GM18498 (cell line): ENCODE results near the gene FAM174C.

Experiments
- ATAC-seq: cut with Tn5 transposase; IDR thresholded peaks from one replicate; pipeline ENCODE4 v1.9.1; 2021; ENCODE audit warnings: mild to moderate bottlenecking, moderate library complexity; ENCODE audit not compliant: unreplicated experiment

FAM174C gene

DNA sequence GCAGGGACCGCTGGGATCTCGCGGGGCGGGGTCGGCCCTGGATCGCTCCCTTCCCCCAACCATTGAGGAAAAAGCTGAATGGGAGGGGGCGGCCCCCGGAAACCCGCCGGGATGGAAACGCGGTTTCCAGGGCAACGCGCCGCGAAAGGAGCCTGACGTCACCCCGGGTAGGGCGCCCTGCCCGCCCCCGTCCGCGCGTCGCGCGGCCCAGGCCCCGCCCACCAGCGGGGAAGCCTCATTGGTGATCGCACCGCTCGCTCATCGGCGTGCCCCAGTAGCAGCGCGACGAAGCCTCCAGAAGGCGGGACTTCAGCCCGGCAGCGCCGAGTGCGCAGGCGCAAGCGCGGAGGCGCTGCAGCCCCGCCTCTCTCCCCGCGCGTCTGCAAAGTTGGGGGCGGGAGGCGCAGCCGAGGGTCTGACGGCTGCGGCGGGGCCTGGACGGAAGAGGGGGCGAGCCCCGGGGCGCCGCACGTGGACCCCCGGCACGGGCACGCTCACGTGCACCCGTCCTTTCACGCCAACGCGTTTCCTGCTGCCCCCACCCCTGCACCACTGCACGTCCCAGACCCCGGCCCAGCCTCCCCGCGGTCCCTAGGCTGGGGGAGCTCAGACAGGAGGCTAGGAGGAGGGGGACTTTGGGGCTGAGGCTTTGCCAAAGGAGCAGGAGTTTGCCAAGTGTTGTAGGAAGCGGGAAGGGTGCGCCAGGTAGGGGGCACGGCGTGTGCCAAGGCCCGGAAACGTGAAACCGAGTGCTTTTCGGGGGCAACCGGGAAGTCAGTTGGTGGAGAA, 14.4 kb upstream of the FAM174C start:
- ATAC-seq: peak; percentile 72

DNA sequence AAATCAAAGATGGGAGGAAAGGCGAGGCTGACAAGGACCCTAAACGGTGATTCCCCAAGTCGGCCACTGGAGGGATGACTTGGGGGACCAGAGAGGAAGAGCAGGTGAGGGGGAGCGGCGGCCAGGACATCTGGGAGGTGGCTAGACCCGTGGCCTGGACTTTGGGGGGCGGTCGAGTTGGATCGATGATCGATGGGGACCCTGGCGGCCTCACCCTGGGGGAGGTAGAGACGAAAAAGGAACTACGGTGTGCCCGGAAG, 13.9 kb upstream of the FAM174C start:
- ATAC-seq: no peak

DNA sequence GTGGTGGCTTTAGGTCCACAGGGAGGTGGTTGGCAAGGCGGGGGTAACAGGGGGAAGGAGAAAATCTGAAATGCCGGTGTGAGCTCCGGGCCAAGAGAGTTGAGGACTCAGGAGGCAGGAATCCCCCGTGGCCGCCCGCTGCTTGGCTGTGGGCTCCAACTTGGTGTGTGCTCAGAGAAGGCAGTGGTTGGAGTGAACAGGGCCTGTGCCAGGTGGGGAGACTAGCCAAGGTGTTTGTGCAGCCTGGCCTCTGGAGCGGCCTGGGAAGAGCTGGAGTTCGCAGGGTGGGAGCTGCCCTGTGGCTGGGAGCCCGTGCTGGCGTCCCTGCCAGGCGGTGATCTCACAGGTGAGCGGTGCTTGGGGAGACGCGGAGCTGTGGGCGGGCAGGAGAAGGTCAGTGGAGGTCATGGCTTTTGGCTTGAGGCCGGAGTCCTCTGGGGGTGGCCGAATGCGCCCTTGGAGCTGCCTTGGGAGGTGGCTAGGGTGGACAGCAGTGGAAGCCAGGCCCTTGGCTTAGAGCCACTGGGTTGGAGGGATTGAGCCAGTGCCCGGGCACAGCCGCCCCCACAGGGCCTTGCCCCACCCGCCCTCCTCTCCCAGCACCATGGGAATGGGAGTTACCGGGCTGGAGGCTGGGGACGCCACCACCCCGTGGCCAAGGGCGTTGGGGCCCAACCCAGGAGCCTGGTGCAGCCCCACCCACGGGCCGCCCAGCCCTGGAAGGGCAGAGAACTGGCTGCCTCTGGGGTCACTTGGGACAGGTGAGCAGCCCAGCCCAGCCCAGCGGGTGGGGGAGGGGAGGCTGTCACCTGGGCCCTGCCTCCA, 13.3 kb upstream of the FAM174C start:
- no peak for ATAC-seq

DNA sequence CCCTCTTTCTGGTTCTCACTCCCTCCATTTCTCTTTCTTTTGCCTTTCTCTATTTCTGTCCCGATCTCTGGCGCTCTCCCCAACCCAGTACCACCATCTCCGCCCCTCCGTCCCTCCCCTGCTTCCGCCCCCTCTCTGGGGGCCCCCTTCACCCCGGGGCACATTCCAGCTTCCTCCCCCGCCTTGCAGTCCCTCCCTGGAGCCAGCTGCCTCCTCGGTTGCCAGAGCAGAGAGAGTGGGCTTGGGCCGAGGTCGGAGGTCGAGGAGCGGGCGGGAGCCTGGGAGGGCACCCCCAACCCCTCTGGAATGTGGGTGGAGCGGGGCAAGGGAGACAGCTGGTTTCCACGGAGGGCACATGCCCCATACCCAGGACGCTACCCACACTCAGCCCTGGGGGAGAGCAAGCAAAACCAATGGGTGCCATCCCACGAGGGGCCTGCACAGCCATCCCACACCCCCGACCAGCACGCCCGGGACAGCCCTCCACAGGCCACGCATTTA, 12.7 kb upstream of the FAM174C start:
- no peak for ATAC-seq

DNA sequence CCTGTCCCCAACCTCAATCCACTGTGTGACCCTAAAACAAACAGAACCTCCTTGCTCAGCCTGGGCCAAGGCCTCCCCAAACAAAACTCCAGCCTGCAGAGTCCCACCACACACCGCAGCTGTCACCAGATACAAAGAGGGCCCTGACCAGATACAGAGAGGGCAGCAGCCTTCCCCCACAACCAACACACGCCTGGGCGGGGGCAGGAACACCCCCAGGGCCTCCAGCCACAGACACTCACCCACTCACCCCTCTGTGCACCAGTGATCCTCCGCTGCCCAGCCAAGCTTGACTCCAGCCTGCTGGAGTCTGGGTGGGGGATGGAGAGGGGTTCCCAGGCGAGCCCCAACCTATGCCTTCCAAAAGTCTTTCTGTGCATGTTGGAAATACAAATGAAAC, 12.1 kb upstream of the FAM174C start:
- no peak for ATAC-seq

DNA sequence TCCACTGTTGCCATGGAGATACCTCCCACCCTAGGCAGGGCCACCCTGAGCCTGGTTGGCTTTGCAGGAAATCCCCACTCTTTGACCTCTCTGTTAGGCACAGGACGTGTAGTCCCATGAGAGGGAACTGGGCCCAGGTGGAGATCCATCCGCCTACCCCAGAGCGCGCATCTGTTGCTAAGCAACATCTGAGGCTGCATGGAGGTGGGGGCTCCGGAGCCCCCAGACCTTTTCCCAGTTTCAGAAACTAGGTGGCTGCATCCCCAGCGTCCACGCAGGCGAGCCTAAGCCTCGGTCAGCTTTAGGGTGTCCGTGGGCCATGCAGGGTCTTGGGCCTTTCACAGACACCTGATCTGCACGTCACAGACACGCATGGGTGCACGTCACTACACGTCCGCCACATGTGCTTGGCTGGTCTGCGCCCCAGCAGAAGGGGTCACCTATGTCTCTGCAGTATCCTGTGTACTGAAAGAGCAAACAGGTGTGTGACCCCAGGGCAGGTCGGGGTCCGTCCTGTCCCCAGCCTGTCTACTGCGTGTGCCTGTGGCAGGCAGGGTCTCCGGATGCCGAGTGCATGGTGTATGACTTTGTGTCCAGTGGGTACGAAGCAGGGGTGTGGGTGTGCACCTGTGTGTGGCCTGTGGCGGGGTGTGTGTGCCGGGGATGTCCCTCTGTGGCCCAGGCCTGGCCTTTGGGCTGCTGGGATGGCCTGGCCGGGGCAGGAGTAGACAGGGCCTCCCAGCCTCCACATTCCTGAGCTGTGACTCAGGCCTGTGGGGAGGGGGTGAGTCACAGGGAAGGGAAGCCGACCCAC, 10.3 kb upstream of the FAM174C start:
- no peak for ATAC-seq

DNA sequence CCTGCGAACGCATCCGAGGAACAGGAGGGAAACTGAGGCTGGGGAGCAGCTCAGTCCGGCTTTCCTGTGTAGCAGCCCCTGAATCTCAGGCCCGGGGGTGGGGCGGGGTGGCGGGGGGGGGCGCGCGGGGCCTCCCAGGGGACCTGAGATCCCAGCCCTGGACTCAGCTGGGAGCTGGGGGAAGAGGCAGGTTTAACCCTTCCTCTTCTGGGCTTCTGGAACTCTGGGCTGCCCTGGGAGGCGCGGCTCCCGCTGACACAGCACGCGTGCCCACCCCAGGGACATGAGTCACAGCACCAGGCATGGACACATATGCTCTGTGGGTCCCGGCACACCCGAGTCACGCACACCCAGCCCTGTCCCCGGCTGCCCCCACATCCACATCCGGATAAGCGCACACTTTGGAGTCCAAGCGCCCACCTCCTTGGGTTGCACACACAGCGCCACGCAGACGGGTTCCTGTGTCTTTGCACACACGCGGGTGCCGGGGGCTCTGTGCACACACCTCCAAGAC, 9.7 kb upstream of the FAM174C start:
- no peak for ATAC-seq

DNA sequence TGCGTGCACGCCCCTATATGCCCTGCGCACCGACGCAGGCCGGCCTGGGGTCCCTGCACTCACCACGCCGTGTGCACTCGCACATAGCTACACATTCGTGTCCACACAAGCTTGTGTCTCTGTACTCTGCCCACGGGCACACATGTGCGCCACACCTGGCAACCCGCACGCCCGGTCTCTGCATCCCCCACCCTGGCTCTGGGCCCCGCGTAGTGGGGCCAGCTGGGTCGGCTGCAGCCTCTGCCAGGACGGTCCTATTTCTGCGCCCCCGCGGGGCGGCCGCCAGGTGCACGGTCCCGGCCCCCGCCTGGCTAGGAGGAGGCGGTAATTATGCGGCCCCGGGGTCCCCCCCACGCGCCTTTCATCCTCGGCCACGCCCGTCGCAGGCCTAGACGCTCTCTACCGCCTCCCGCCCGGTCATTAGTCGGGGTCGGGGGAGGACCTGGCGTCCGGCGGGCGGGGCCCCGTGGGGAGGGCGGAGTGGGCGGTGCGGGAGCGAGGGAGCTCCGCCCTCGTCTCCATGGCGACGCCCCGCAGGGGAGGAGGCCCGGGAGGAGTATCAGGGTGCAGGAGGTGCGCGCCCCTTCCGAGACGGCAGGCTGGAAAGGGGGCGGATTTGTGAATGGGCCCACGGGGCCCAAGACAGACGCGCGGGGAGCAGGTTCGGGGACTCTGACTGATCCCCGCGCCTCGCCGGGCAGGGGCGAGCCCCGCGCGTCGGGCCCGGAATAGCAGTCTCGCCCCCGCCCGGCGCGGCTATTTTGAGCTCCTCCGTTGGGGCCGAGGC, 9.0 kb upstream of the FAM174C start:
- peak; percentile 38 for ATAC-seq

DNA sequence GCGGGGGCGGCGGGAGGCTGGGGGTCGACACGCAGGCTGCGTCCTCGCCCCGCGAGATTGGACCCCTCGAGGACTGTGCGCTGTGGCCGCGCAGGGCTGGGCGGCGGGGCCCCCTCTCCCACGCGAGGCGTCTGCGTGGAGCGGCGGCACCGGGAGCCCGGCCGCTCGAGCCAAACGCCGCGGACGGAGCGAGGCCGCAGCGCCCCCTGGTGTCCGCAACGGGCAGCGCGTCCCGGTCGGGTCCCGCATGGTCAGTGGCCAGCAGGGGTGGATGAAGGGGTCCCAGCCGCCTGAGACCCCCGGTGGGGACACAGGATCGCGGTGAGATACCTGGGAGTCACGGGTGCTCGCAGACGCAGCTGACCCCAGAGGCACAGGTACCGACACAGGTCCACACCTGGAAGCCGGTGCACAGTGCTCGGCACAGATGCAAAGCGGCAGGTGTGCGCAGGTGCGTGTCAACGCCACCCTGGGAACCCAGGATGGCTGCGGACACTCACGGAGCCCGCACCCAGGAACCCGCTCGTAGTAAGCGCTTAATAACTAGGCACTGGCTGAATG, 8.3 kb upstream of the FAM174C start:
- peak; percentile 24 for ATAC-seq

DNA sequence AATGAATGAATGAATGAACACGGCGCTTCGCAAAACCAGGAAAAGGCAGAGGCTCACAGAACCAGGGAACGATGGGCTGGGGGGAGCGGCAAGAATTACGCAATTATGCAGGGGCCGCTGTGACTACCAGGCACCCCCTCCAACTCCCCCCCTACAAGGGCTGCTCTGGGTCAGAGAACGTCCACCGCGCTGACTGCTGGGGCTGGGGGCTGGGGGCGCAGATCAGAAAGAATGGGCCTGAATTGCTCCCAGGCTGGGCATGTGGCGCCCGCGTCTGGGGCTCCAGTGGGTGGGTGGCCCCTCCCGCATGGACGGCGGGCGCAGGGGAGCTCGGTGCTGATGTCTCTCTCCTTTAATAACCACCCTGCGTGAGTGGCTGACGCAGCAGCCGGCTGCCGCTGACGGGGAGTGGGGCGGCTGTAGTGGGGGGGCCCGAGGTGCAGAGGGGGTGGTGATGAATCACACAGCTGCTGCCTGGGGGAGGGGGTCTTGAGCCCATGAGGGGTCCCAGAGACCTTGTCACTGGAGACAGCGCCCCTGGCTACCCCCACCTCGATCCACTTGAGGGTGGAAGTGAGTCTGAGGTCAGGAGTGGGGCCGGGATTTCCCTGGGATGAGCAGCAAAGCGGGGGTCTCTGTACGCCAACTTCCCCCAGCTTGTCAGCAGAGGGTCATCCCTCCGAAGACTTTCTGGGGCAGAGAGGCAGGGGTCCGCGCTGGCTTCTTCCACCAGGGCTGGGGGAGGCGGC, 7.7 kb upstream of the FAM174C start:
- ATAC-seq: no peak

DNA sequence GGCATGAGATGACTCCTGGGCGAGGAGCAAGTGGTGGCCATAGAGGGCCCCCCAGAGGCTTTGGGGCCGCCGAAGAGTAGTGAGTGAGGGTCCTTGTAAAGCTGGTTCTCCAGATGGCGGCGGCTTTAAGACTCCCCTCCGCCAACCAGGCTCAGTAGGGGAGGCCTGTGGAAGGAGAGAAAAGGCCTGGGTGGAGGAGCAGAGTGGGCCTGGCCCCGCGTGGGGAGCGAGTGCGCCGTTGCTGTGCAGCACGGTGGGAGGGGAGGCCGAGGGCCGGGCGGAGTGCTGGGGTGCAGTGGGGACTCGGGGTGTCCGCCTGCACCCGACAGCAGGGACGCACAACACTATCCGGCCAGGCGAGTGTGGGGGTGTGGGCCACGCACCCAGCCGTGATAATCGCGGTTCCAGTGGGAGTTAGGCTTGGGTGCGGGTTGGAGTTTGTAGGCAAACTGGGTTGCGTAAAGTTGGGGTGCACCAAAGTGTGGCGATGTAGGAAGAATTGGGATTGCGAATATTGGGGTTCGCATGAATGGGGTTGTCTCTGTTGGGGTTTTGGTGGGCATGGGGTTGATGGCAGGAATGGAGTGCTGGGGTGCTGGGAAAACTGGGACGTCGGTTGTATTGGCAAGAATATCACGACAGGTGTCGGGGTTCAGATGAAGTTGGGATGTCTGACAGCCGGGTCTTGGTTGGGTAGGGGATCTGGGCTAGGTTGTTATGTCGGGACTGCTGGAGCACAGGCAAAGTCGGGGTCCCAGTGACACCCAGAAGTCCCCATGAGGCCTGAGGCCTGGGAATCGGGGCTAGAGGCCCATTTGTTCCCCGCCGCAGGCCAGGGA, 6.9 kb upstream of the FAM174C start:
- ATAC-seq: no peak

DNA sequence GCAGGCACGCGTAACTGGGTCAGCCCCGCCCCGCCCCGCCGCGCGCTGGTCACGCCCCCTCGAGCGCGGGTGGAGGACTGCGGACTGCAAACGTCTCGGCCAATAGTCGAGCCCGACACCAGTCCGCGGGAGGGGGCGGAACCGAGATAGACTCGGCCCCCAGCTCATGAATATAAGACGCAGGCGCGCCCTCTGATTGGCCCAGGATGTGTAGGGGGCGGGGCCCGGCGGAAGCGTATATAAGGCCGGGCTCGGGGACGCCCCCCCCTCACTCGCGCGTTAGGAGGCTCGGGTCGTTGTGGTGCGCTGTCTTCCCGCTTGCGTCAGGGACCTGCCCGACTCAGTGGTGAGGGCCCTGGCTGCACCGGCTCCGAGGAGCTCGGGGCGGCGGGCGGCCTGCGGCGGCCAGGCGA, 6.3 kb upstream of the FAM174C start, which contains the start of gene CIRBP:
Gene CIRBP (plus strand): TSS at position 268 of the 413 bp plus-strand sequence. CDS start 1,602 bp downstream, outside the sequence.
- peak; percentile 61 for ATAC-seq

DNA sequence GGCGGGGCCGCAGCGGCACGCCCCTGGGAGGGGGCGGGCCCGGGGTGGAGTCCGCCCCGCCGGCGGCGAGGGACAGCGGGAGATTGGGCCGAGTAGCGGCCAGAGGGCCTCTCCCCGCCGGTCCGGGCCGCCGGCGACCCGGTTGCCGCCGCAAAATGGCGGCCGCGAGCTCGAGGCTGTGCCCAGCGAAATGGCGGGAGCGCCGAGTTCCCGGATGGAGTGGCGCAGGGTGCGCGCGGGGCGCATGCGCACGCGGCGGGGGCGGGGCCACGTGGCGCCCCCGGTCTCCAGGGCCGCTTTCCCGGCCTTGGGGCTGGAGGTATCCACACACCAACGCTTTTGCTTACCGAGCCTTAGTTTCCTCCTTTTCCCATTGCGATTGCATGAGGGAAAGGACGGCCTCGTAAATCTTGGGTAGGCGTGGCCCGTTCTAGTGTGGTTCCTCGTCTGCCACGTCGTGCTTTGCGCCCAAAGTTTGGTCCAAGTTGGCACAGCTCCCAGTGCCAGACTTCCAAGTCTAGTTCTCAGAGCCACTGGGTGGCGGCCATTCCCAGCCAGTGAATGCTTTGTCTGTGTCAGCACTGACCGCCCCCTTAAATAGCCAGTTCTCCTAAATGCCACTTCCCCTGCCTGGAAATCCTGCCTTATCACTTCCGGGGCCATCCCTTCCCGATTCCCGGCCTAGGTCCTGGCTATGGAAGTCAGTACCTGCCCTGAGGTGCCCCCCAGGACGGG, 5.7 kb upstream of the FAM174C start:
- ATAC-seq: peak; percentile 32

DNA sequence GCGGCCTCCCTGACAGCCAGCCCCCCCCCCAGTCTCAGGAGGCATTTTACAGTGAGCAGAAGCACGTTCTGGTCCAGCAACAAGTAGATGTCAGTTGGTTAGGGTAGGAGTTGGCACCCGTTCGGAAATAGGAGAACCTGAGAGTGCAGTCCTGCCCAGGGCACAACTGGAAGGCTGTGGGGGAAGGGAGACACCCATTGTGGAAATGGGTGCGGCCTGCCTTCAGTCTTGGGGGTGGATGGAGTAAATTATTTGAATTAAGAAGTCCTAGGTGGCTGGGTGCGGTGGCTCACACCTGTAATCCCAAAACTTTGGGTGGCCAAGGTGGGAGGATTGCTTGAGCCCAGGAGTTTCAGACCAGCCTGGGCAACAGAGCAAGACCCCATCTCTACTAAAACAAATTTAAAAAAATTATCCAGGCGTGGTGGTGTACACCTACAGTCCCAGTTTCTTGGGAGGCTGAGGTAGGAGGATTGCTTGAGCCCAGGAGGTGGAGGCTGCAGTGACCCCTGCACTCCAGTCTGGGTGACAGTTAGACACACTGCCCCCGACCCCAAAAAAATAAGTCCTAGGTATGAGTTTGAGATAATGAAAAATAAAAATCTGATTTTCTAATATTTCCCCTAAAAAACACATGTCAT, 5.0 kb upstream of the FAM174C start:
- no peak for ATAC-seq

DNA sequence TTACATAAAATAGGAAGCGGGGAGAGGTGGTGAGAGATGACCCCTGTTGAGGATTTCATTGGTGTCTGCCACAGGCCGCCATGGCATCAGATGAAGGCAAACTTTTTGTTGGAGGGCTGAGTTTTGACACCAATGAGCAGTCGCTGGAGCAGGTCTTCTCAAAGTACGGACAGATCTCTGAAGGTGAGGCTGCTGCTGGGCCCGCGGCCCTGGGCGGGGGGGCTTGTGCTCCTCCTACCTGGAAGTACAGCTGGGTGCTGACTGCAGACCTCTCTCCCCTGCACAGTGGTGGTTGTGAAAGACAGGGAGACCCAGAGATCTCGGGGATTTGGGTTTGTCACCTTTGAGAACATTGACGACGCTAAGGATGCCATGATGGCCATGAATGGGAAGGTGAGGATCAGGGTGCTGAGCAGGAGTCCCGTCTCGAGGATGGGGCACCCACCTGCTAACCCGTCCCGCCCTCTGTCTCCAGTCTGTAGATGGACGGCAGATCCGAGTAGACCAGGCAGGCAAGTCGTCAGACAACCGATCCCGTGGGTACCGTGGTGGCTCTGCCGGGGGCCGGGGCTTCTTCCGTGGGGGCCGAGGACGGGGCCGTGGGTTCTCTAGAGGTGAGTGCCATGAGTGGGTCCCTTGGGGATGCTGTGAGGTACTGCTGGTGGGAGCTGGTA, 4.3 kb upstream of the FAM174C start:
- ATAC-seq: no peak

DNA sequence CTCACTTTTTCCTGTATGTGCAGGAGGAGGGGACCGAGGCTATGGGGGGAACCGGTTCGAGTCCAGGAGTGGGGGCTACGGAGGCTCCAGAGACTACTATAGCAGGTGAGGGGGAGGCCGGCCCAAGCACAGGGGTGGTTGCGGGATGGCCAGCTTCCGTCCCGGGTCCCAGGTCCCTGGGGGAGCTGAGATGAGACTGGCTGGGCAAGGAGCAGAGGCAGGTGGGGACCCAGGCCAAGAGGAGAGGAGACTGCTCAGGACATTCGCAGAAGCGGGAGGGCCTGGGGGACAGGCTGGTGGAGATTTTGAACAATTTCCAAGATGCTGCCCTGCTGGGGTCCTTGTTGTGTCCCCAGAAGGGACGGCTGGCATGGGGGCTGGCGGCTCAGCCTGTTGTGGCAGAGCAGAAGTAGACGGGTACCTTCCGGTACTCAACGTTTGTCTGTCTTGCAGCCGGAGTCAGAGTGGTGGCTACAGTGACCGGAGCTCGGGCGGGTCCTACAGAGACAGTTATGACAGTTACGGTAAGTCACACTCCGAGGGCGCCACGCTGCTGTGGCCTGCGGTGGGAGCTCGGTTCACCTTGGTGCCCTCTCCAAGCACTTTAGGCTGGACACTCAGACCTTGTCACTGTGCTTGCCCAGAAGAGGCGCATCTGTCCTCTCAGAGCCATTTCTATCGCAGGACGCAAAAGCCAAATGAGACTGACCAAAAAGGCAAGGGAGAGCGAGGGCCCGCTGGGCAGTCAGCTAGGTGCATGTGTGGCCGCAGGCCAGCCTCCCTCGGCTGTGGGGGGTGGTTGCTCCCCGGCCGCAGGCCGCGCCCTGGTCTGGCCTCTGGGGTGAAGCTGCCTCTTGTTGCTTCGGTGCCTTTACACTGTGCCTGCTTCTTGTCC, 3.6 kb upstream of the FAM174C start:
- no peak for ATAC-seq
